Neuronal stem cell (in vitro differentiated cells): Measurements from ENCODE around the gene PTPRD.

Experiments used
- DNase-seq: peaks from one replicate; pipeline ENCODE4 v3.0.0-alpha.2; 2013; ENCODE audit warnings: low spot score
- H2AFZ ChIP-seq: one replicate; pipeline ENCODE4 v1.6.1; 2013; ENCODE audit warnings: mild to moderate bottlenecking, low read length, inconsistent platforms
- H2AK5ac ChIP-seq: 2 replicates; pipeline ENCODE4 v1.6.1; 2013; ENCODE audit warnings: low read depth, mild to moderate bottlenecking, inconsistent platforms, low read length, moderate library complexity, mixed read lengths
- H2BK120ac ChIP-seq: 2 replicates; pipeline ENCODE4 v1.6.1; 2013; ENCODE audit warnings: low read depth, mild to moderate bottlenecking, inconsistent platforms, low read length, moderate library complexity, mixed read lengths
- H2BK12ac ChIP-seq: one replicate; pipeline ENCODE4 v1.6.1; 2013; ENCODE audit warnings: low read length, inconsistent platforms
- H2BK15ac ChIP-seq: 2 replicates; pipeline ENCODE4 v1.6.1; 2013; ENCODE audit warnings: mild to moderate bottlenecking, low read length, inconsistent platforms, mixed read lengths
- H2BK5ac ChIP-seq: one replicate; pipeline ENCODE4 v1.6.1; 2013; ENCODE audit warnings: inconsistent platforms, mild to moderate bottlenecking, low read length, moderate library complexity
- H3K14ac ChIP-seq: one replicate; pipeline ENCODE4 v1.6.1; 2013; ENCODE audit warnings: low read length, inconsistent platforms
- H3K18ac ChIP-seq: 2 replicates; pipeline ENCODE4 v1.6.1; 2013; ENCODE audit warnings: low read length, inconsistent platforms
- H3K23ac ChIP-seq: 2 replicates; pipeline ENCODE4 v1.6.1; 2013; ENCODE audit warnings: low read depth, mild to moderate bottlenecking, mixed read lengths, low read length, inconsistent platforms; ENCODE audit not compliant: poor library complexity
- H3K27ac ChIP-seq: replicated peaks from 3 replicates; pipeline ENCODE4 v1.5.1; 2013; ENCODE audit warnings: low read length, inconsistent platforms
- H3K27me3 ChIP-seq, 3 experiments: 2 replicates each; pipeline ENCODE4 v1.6.1; 2013; ENCODE audit warnings: low read length in 3 of 3, mild to moderate bottlenecking in 2 of 3, inconsistent platforms in 1 of 3, low read depth in 1 of 3, mixed read lengths in 1 of 3, moderate library complexity in 1 of 3; ENCODE audit not compliant: control insufficient read depth in 3 of 3, insufficient read depth in 3 of 3
- H3K36me3 ChIP-seq, 2 donors: replicated peaks in 1 of 2; 2 replicates each; pipeline ENCODE4 v1.6.1; 2013; ENCODE audit warnings: low read length in 2 of 2; ENCODE audit not compliant: control insufficient read depth in 2 of 2, insufficient read depth in 2 of 2
- H3K4ac ChIP-seq: 2 replicates; pipeline ENCODE4 v1.6.1; 2013; ENCODE audit warnings: inconsistent platforms, mild to moderate bottlenecking, low read length, moderate library complexity
- H3K4me1 ChIP-seq, 2 donors: 1 replicate in 1 of 2; 2 replicates in 1 of 2; pipeline ENCODE4 v1.6.1; 2013; ENCODE audit warnings: low read length in 2 of 2, low read depth in 1 of 2; ENCODE audit not compliant: control insufficient read depth in 2 of 2, insufficient read depth in 1 of 2
- H3K4me2 ChIP-seq: one replicate; pipeline ENCODE4 v1.6.1; 2013; ENCODE audit warnings: mild to moderate bottlenecking, low read length, inconsistent platforms; ENCODE audit not compliant: insufficient read depth, poor library complexity, severe bottlenecking
- H3K4me3 ChIP-seq, 2 donors: 2 replicates each; pipeline ENCODE4 v1.5.1; 2013; ENCODE audit warnings: low read length in 2 of 2, mild to moderate bottlenecking in 2 of 2, inconsistent platforms in 1 of 2, moderate library complexity in 1 of 2
- H3K79me1 ChIP-seq: one replicate; pipeline ENCODE4 v1.6.1; 2013; ENCODE audit warnings: low read depth, mild to moderate bottlenecking, inconsistent platforms, low read length, moderate library complexity
- H3K9ac ChIP-seq: one replicate; pipeline ENCODE4 v1.6.1; 2013; ENCODE audit warnings: mild to moderate bottlenecking, low read depth, low read length, inconsistent platforms; ENCODE audit not compliant: poor library complexity
- H3K9me3 ChIP-seq, 2 donors: replicated peaks in 1 of 2; 2 replicates each; pipeline versions ENCODE3 to v1.6.1; 2013; ENCODE audit warnings: low read length in 2 of 2, mild to moderate bottlenecking in 2 of 2, inconsistent platforms in 1 of 2, low read depth in 1 of 2, mixed read lengths in 1 of 2, moderate library complexity in 1 of 2; ENCODE audit not compliant: control insufficient read depth in 2 of 2, insufficient read depth in 1 of 2
- H4K8ac ChIP-seq: one replicate; pipeline ENCODE4 v1.6.1; 2013; ENCODE audit warnings: low read depth, mild to moderate bottlenecking, inconsistent platforms, low read length, moderate library complexity
- H4K91ac ChIP-seq: one replicate; pipeline ENCODE4 v1.6.1; 2013; ENCODE audit warnings: low read length, low read depth, mild to moderate bottlenecking, inconsistent platforms; ENCODE audit not compliant: poor library complexity
- WGBS, 2 donors: extraction: QIAGEN DNeasy Blood & Tissue Kit; methylation state at CpG; one replicate each; pipeline ENCODE4 v1.1.7; 2013; ENCODE audit warnings: missing lambda C conversion rate in 2 of 2, mixed read lengths in 1 of 2; ENCODE audit not compliant: insufficient read length in 2 of 2, insufficient replicate concordance in 1 of 2; ENCODE audit errors: extremely low coverage in 2 of 2; 5-methylcytosine and 5-hydroxymethylcytosine counted together

The PTPRD gene

DNA sequence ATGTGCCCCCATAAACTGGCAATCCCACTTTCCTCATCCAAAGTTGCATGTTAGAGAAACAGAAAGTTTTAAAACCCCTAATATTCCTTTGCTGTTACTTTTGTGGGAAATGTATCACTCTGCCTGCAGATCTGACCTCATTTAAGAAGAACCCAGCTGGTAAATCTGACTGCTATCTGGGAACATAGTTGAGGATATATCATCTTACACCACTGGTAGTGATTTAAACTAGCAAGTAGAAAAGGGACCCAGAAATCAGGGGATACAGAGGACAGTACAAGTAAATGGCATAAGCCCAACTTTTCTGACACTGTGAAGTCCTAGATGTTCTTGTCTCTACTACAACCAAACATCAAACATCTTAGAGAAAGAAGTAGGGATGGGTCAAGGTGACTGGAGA is 1752.7 kb downstream of the PTPRD start:
- DNase-seq = no peak
- H2BK12ac ChIP-seq = no peak overlapping the region
- no peak overlapping the region for H3K4ac ChIP-seq
- H4K91ac ChIP-seq = no peak overlapping the region
- H4K8ac ChIP-seq = no peak overlapping the region
- H3K4me3 ChIP-seq = no peak overlapping the region
- no peak overlapping the region for H3K4me2 ChIP-seq
- peaks cover 14 to 19% of the 10 kb centered on the region in 2 donors for H3K4me1 ChIP-seq
- H3K9ac ChIP-seq = no peak overlapping the region
- H2BK15ac ChIP-seq = no peak overlapping the region
- H2AFZ ChIP-seq = no peak overlapping the region
- no peaks in the 10 kb centered on the region for H3K27me3 ChIP-seq
- no peaks in the 10 kb centered on the region for H3K79me1 ChIP-seq
- H3K18ac ChIP-seq = no peak overlapping the region
- H3K14ac ChIP-seq = no peak overlapping the region
- H3K23ac ChIP-seq = no peak overlapping the region
- H2AK5ac ChIP-seq = no peak overlapping the region
- no peaks in the 10 kb centered on the region for H3K36me3 ChIP-seq
- no peaks in the 10 kb centered on the region for H3K9me3 ChIP-seq
- H3K27ac ChIP-seq = no peak overlapping the region
- H2BK120ac ChIP-seq = no peak overlapping the region
- H2BK5ac ChIP-seq = no peak overlapping the region

DNA sequence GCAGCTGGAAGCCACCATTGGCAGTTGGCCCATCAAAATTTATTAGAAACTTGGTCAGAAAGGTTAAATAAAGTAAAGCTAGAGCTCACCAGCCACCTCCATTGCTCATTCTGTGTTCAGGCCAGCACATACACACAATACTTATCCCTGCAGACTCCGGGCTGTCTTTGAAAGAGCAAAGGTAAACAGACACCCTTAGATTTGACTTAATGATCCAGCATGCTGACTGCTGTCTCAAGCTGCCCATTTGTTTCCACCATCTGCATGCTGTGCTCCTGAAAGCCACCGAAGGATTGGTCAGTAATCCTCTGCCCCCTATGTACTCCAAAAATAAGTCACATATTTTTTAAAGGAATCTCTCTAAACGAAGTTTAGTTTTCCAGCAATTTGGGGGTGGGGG is 1753.4 kb downstream of the PTPRD start:
- H3K4me1 ChIP-seq = peaks cover 12 to 21% of the 10 kb centered on the region in 2 donors
- H2BK12ac ChIP-seq = no peak overlapping the region
- H3K4me2 ChIP-seq = no peak overlapping the region
- no peaks in the 10 kb centered on the region for H3K9me3 ChIP-seq
- no peak overlapping the region for H3K18ac ChIP-seq
- H3K27ac ChIP-seq = no peak overlapping the region
- DNase-seq = no peak
- no peak overlapping the region for H3K23ac ChIP-seq
- no peak overlapping the region for H2AFZ ChIP-seq
- H3K4ac ChIP-seq = no peak overlapping the region
- WGBS, 2 donors = no CpG with 5 or more reads among the region's 3 CpGs
- no peak overlapping the region for H2BK5ac ChIP-seq
- H3K9ac ChIP-seq = no peak overlapping the region
- no peak overlapping the region for H2BK15ac ChIP-seq
- no peak overlapping the region for H3K14ac ChIP-seq
- H2BK120ac ChIP-seq = no peak overlapping the region
- H3K4me3 ChIP-seq = no peak overlapping the region
- H3K79me1 ChIP-seq = no peaks in the 10 kb centered on the region
- H3K36me3 ChIP-seq = no peaks in the 10 kb centered on the region
- no peak overlapping the region for H2AK5ac ChIP-seq
- H4K8ac ChIP-seq = no peak overlapping the region
- H3K27me3 ChIP-seq = no peaks in the 10 kb centered on the region
- no peak overlapping the region for H4K91ac ChIP-seq

DNA sequence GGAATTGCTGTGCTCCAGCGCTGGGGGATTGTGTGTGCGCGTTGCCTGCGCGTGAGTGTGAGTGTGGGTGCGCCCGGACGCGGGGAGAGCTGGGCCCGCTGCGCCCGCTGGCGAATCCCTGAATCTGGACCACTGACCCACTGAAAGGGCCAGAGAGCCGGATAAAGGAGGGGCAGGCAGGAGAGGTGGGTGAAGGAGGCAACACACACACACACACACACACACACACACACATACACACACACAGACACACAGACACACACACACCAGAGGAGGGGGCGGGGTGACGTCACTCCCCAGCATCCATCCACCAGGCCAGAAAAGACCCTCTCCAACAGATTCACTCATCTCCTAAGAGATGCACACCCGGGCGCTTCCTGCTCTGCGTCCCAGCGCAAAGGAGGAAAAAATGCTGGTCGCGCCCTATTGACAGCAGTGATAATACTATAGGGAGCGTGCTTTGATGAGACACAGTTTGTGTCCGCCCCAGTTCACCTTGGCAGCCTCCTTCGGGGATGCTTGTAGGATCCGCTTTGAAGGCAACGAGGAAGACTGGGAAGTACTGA is 1754.1 kb downstream of the PTPRD start:
- H3K4me3 ChIP-seq = peak overlapping the region; percentile 87 to 96
- peak overlapping the region; percentile 57 for H2BK120ac ChIP-seq
- H3K18ac ChIP-seq = peak overlapping the region; percentile 99
- H2AFZ ChIP-seq = peak overlapping the region; percentile 99
- no CpG with 5 or more reads among the region's 27 CpGs for WGBS, 2 donors
- H4K91ac ChIP-seq = no peak overlapping the region
- H3K4me2 ChIP-seq = peak overlapping the region; percentile 97
- H3K23ac ChIP-seq = no peak overlapping the region
- DNase-seq = no peak
- peak overlapping the region; percentile 98 for H2BK5ac ChIP-seq
- no peaks in the 10 kb centered on the region for H3K27me3 ChIP-seq
- peaks cover 12 to 19% of the 10 kb centered on the region in 2 donors for H3K4me1 ChIP-seq
- H4K8ac ChIP-seq = no peak overlapping the region
- H3K27ac ChIP-seq = peak overlapping the region; percentile 84
- H3K4ac ChIP-seq = no peak overlapping the region
- H3K79me1 ChIP-seq = no peaks in the 10 kb centered on the region
- H3K14ac ChIP-seq = peak overlapping the region; percentile 49
- no peaks in the 10 kb centered on the region for H3K36me3 ChIP-seq
- peak overlapping the region; percentile 82 for H3K9ac ChIP-seq
- peak overlapping the region; percentile 50 for H2AK5ac ChIP-seq
- no peak overlapping the region for H2BK12ac ChIP-seq
- no peaks in the 10 kb centered on the region for H3K9me3 ChIP-seq
- H2BK15ac ChIP-seq = peak overlapping the region; percentile 83

DNA sequence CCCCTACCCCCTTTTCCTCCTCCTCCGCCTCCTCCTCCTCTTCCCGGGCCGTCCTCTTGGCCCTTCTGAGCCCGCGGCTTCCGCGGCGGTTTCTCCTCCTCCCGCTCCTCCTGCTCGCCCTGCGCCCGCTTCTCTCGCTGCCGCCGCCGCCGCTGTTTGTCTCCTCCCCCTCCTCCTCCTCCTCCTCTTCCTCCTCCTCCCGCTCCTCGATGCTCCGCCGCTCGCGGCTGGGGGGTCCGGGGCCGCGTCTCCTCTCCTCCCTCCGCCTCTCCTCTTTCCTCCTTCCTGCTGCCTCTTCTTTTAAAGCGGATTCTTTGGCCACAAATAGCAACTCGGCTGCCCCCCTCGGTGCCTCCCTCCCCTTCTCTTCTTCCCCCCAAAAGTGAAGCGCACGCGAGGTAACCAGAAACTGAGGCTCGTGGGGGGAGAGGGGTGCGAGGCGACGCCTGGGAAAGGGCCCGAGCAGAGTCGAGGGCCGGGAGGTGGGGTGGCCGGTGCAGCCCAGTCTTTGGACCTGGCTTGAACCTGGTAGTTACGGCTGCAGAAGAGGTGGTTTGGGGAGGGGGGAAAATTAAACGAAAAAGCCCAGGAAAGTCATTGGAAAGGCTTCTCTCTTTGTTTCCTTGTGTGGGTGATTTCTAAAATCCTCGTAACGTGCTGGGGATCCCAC is 1754.7 kb downstream of the PTPRD start:
- H3K18ac ChIP-seq = peak overlapping the region; percentile 99
- no peak overlapping the region for H2BK12ac ChIP-seq
- peak overlapping the region; percentile 84 for H3K27ac ChIP-seq
- peak overlapping the region; percentile 57 for H2BK120ac ChIP-seq
- no peaks in the 10 kb centered on the region for H3K27me3 ChIP-seq
- H3K4me2 ChIP-seq = peak overlapping the region; percentile 97
- H3K9me3 ChIP-seq = no peaks in the 10 kb centered on the region
- DNase-seq = peak; percentile 69
- peak overlapping the region; percentile 49 for H3K14ac ChIP-seq
- H3K79me1 ChIP-seq = no peaks in the 10 kb centered on the region
- H3K4me1 ChIP-seq = peaks cover 12 to 24% of the 10 kb centered on the region in 2 donors
- peak overlapping the region; percentile 50 for H2AK5ac ChIP-seq
- no peak overlapping the region for H4K8ac ChIP-seq
- H3K23ac ChIP-seq = peak overlapping the region; percentile 21
- peak overlapping the region; percentile 87 to 96 for H3K4me3 ChIP-seq
- H3K36me3 ChIP-seq = no peaks in the 10 kb centered on the region
- H2AFZ ChIP-seq = peak overlapping the region; percentile 99
- H2BK5ac ChIP-seq = peak overlapping the region; percentile 98
- no peak overlapping the region for H4K91ac ChIP-seq
- peak overlapping the region; percentile 88 for H3K9ac ChIP-seq
- H3K4ac ChIP-seq = peak overlapping the region; percentile 90
- WGBS, 2 donors = no CpG with 5 or more reads among the region's 45 CpGs
- peak overlapping the region; percentile 83 for H2BK15ac ChIP-seq
